Ovary (tissue), 3 donors: ENCODE results near the gene CD7.

Experiments
- CTCF ChIP-seq, 3 donors: fragments of 450-650 bp in 2 of 3; fragments of 200-600 bp in 1 of 3; IDR thresholded peaks; one replicate each; pipeline versions ENCODE4 v1.5.1 to v1.8.0; 2016 to 2022; ENCODE audit warnings: antibody characterized with exemption in 3 of 3, mild to moderate bottlenecking in 1 of 3
- EP300 ChIP-seq: sonication (generic); formaldehyde crosslinking; IDR thresholded peaks from one replicate; pipeline ENCODE4 v1.6.1; 2017; ENCODE audit warnings: antibody characterized with exemption
- POLR2A ChIP-seq: fragments of 450-650 bp; IDR thresholded peaks from one replicate; pipeline ENCODE4 v1.6.1; 2017; ENCODE audit warnings: antibody characterized with exemption, mild to moderate bottlenecking, moderate library complexity
- donor health status: DM: no; HTN: no; CAD: no.

- TF ChIP-seq CTCF (IDR thresholded peaks at IDR 0.05) (no peak), POLR2A (no peak), EP300 (no peak)
These were observed 2.2 kb upstream of the CD7 start for GRCh38 chr17:82319619-82320062.
